ENCODE measurements around the gene KNL1.
"Not testable (repeated sequence)": the region's sequence is repeated elsewhere in the genome, so short reads cannot be mapped to it uniquely, and the experiment has no call there.

The KNL1 gene

GRCh38 chr15:40593588-40594428 lies at the start of gene KNL1:
TSS of gene KNL1 (plus strand) at chr15:40594249. CDS start at chr15:40602932, 8,683 bp downstream.
- peak; percentile 100 for DNase-seq

- DNase-seq = no peak
Observed at GRCh38 chr15:40545457-40545856, 48.6 kb upstream of the KNL1 start.

- DNase-seq = no peak
Observed at GRCh38 chr15:40548610-40549009, 45.4 kb upstream of the KNL1 start.

- DNase-seq = no peak
Observed at GRCh38 chr15:40549894-40550293, 44.2 kb upstream of the KNL1 start.

- DNase-seq = no peak
Observed at GRCh38 chr15:40550341-40551037, 43.6 kb upstream of the KNL1 start.

- no peak for DNase-seq
Observed at GRCh38 chr15:40554161-40554525, 39.9 kb upstream of the KNL1 start.

GRCh38 chr15:40555876-40556275 lies 38.2 kb upstream of the KNL1 start:
- DNase-seq = no peak

GRCh38 chr15:40558952-40559742 lies 34.9 kb upstream of the KNL1 start:
- no peak for DNase-seq

- no peak for DNase-seq
Observed at GRCh38 chr15:40562691-40563090, 31.4 kb upstream of the KNL1 start.

GRCh38 chr15:40563426-40563825 lies 30.6 kb upstream of the KNL1 start:
- no peak for DNase-seq

- DNase-seq = peak; percentile 99
Observed at GRCh38 chr15:40564591-40565332, 29.3 kb upstream of the KNL1 start, which contains the start of gene CCDC32. TSS of gene CCDC32 (minus strand) at chr15:40565042. CDS start at chr15:40563015, 2,027 bp downstream.

- no peak for DNase-seq
Observed at GRCh38 chr15:40565333-40566238, 28.5 kb upstream of the KNL1 start.

- no peak for DNase-seq
Observed at GRCh38 chr15:40567111-40567510, 26.9 kb upstream of the KNL1 start.

- DNase-seq = peak; percentile 98
Observed at GRCh38 chr15:40569129-40569953, 24.7 kb upstream of the KNL1 start, which contains the start of gene RPUSD2. TSS of gene RPUSD2 (plus strand) at chr15:40569299. CDS start at chr15:40569338, 39 bp downstream.

- no peak for DNase-seq
Observed at GRCh38 chr15:40575113-40575512, 18.9 kb upstream of the KNL1 start.

- DNase-seq = not testable (repeated sequence)
Observed at GRCh38 chr15:40576914-40577313, 17.1 kb upstream of the KNL1 start.

GRCh38 chr15:40578892-40579291 lies 15.2 kb upstream of the KNL1 start:
- DNase-seq = no peak

- DNase-seq = not testable (repeated sequence)
Observed at GRCh38 chr15:40581796-40582195, 12.3 kb upstream of the KNL1 start.

GRCh38 chr15:40582726-40583246 lies 11.3 kb upstream of the KNL1 start:
- DNase-seq = no peak

- DNase-seq = peak; percentile 20
Observed at GRCh38 chr15:40584191-40584590, 9.9 kb upstream of the KNL1 start.

Measured in eye (tissue), 1 donor.